Heart right ventricle (tissue), 16 donors: ENCODE data around the gene TAF5L. TPM values are rescaled to one million over a fixed set of nuclear protein-coding genes. Genes with fewer than 3 reads are reported as not detected.

ENCODE experiments used
- ATAC-seq, 8 donors: fragments of 200-7000 bp; cut with Tn5 transposase; one replicate each; pipeline ENCODE4 v1.9.1; 2020; ENCODE audit warnings: mild to moderate bottlenecking in 8 of 8, moderate library complexity in 8 of 8, moderate number of reproducible peaks in 1 of 8
- DNase-seq, 2 donors: peaks; one replicate each; pipeline ENCODE4 v3.0.0-alpha.2; 2020
- H3K27ac ChIP-seq, 10 donors: fragments of 200-600 bp; sonication (generic) in 2 of 10; one replicate each; pipeline versions ENCODE4 v1.5.0 to v1.8.0; 2020 to 2022; ENCODE audit warnings: mild to moderate bottlenecking in 3 of 10
- H3K27me3 ChIP-seq, 7 donors: fragments of 200-600 bp; one replicate each; pipeline ENCODE4 v1.8.0; 2021 to 2022; ENCODE audit warnings: mild to moderate bottlenecking in 2 of 7
- H3K36me3 ChIP-seq, 9 donors: fragments of 200-600 bp; sonication (generic) in 1 of 9; one replicate each; pipeline versions ENCODE4 v1.5.0 to v1.8.0; 2020 to 2022; ENCODE audit warnings: mild to moderate bottlenecking in 2 of 9
- H3K4me1 ChIP-seq, 9 donors: fragments of 200-600 bp; sonication (generic) in 1 of 9; one replicate each; pipeline versions ENCODE4 v1.5.0 to v1.8.0; 2020 to 2022; ENCODE audit warnings: mild to moderate bottlenecking in 4 of 9
- H3K4me3 ChIP-seq, 10 donors: fragments of 200-600 bp; sonication (generic) in 2 of 10; one replicate each; pipeline versions ENCODE4 v1.5.0 to v1.8.0; 2020 to 2022; ENCODE audit warnings: mild to moderate bottlenecking in 7 of 10, moderate library complexity in 2 of 10
- H3K9me3 ChIP-seq, 11 donors: fragments of 200-600 bp in 10 of 11; sonication (generic) in 2 of 11; one replicate each; pipeline versions ENCODE4 v1.5.0 to v1.8.0; 2013 to 2022; ENCODE audit warnings: mild to moderate bottlenecking in 2 of 11, control low read depth in 1 of 11, moderate library complexity in 1 of 11
- CTCF ChIP-seq, 9 donors: fragments of 200-600 bp; sonication (generic) in 2 of 9; IDR thresholded peaks; one replicate each; pipeline versions ENCODE4 v1.5.0 to v1.8.0; 2021 to 2022; ENCODE audit warnings: antibody characterized with exemption in 9 of 9, mild to moderate bottlenecking in 5 of 9, moderate library complexity in 1 of 9
- WGBS, 2 donors: extraction: QIAGEN DNeasy Blood & Tissue Kit; methylation state at CpG; one replicate each; pipeline ENCODE4 v1.1.7; 2013; ENCODE audit warnings: inconsistent platforms in 1 of 2; 5-methylcytosine and 5-hydroxymethylcytosine counted together
- intact Hi-C, 10 donors: fragments of 100-400 bp; cut with DNase I; formaldehyde crosslinking; loops; one replicate each; pipeline versions ENCODE4 v1.11.1 to v1.14.2; 2022
- polyA plus RNA-seq, 2 donors: library from polyadenylated mRNA; stranded (reverse); fragments of 200-250 nt; gene quantifications; one replicate each; pipeline ENCODE4 v1.2.3, GENCODE V29; 2013
- total RNA-seq, 10 donors: library from RNA; stranded (reverse); fragmentation: NEBNext Ultra II Directional in 3 of 10; extraction: Animal tissue kit (Norgen Biotek cat#: 25700) in 3 of 10; gene quantifications; one replicate each; pipeline versions ENCODE4 v1.2.1 to v1.2.4, GENCODE V29; 2021 to 2023
- donor health status: Arrhythmogenic right ventricular cardiomyopathy.
- donor health status: ischemic (EF 13 %, LVEDD 7.1; RV severe dilation, severe dysfunction).
- donor health status: healthy with polysubstance abuse.
- donor health status: DM: no; HTN: yes; CAD: no.
- donor health status: DM: no; HTN: no; CAD: no.
- donor health status: ischemic (EF 25% LVEDD 6.9; RV normal size, moderate dysfunction).
- donor health status: ischemic (EF 25% LVEDD 5.7; RV mildly dilated, moderate dysfunction).
- donor health status: healthy.
- donor health status: DM: yes; HTN: yes; CAD: no.
- donor health status: Ischemic cardiomyopathy.
- donor health status: ischemic (EF 35%, LVEDD 5.7; RV mildly dilated, moderate dysfunction).
- donor health status: nonischemic (EF 11% LVEDD 7.7; RV severe dilation, severe dysfunction).
- donor health status: DM: yes; HTN: yes; CAD: no.
- donor health status: PGD.
- donor health status: ischemic (EF 29% LVEDD 5.4; RV normal size, mild dysfunction).
- donor health status: nonischemic (EF 23%, LVEDD 6.1; RV moderate dilation, normal function).

The TAF5L gene
- total and polyA plus RNA-seq, 12 donors = 6.0 to 13.7 (median 10.9) TPM

- ATAC-seq (peak in 1 of 8 donors; percentile 31), DNase-seq (no peak)
- no peaks in the 10 kb centered on the region for H3K9me3 ChIP-seq
- intact Hi-C loops = no loop called here
- no peak overlapping the region for H3K4me3 ChIP-seq
- 57 to 58% methylated on average over 5 of the region's 5 CpGs for WGBS, 2 donors
- no peak for TF ChIP-seq CTCF (IDR thresholded peaks at IDR 0.05)
- H3K27ac ChIP-seq = no peak overlapping the region
- H3K4me1 ChIP-seq = peaks cover 0 to 25% (median 15%) of the 10 kb centered on the region in 9 donors
- no peaks in the 10 kb centered on the region for H3K27me3 ChIP-seq
- peaks cover 0 to 75% (median 12%) of the 10 kb centered on the region in 9 donors for H3K36me3 ChIP-seq
Observed at GRCh38 chr1:229642376-229642775, 16.5 kb upstream of the TAF5L start.

- Histone ChIP-seq H3K9me3 (no peaks in the 10 kb centered on the region), H3K27ac (peak overlapping the region in 2 of 10 donors; percentile 16 to 48), H3K27me3 (no peaks in the 10 kb centered on the region), H3K4me1 (peaks cover 0 to 25% (median 15%) of the 10 kb centered on the region in 9 donors), H3K36me3 (peaks cover 0 to 75% (median 14%) of the 10 kb centered on the region in 9 donors), H3K4me3 (no peak overlapping the region)
- 73 to 75% methylated on average over 3 of the region's 3 CpGs for WGBS, 2 donors
- TF ChIP-seq CTCF (IDR thresholded peaks at IDR 0.05) = no peak
- ATAC-seq (peak in 7 of 8 donors; percentile 35 to 57 (median 47)), DNase-seq (no peak)
- intact Hi-C loops = no loop called here
Observed at GRCh38 chr1:229641306-229641705, 15.4 kb upstream of the TAF5L start.

- intact Hi-C loops = no loop called here
- H3K9me3 ChIP-seq = no peaks in the 10 kb centered on the region
- peaks cover 0 to 25% (median 15%) of the 10 kb centered on the region in 9 donors for H3K4me1 ChIP-seq
- H3K27me3 ChIP-seq = no peaks in the 10 kb centered on the region
- TF ChIP-seq CTCF (IDR thresholded peaks at IDR 0.05) = no peak
- WGBS, 2 donors = 76 to 77% methylated on average over 12 of the region's 12 CpGs
- no peak overlapping the region for H3K4me3 ChIP-seq
- ATAC-seq = peak in 1 of 8 donors; percentile 64
- DNase-seq = no peak
- peaks cover 0 to 75% (median 15%) of the 10 kb centered on the region in 9 donors for H3K36me3 ChIP-seq
- no peak overlapping the region for H3K27ac ChIP-seq
Observed at GRCh38 chr1:229640455-229640854, 14.5 kb upstream of the TAF5L start.

- Histone ChIP-seq H3K9me3 (no peaks in the 10 kb centered on the region), H3K4me3 (no peak overlapping the region), H3K27ac (no peak overlapping the region), H3K4me1 (peaks cover 0 to 25% (median 15%) of the 10 kb centered on the region in 9 donors), H3K27me3 (no peaks in the 10 kb centered on the region), H3K36me3 (peaks cover 0 to 65% (median 29%) of the 10 kb centered on the region in 9 donors)
- ATAC-seq = no peak
- intact Hi-C loops = no loop called here
- no peak for TF ChIP-seq CTCF (IDR thresholded peaks at IDR 0.05)
- no peak for DNase-seq
- whole genome bisulfite sequencing, 2 donors = 70 to 82% methylated on average over 12 of the region's 12 CpGs
Observed at GRCh38 chr1:229637746-229638145, 11.8 kb upstream of the TAF5L start.
